ENCODE measurements around the gene PABPN1. TPM values are rescaled to one million over a fixed set of nuclear protein-coding genes. Genes with fewer than 3 reads are reported as not detected.

The PABPN1 gene
- total and polyA plus RNA-seq, 9 of the 15 experiments (the other 6 are each of a cell fraction or from before 2014, with no cell fraction given): 32.6 to 388 (median 178) TPM

DNA sequence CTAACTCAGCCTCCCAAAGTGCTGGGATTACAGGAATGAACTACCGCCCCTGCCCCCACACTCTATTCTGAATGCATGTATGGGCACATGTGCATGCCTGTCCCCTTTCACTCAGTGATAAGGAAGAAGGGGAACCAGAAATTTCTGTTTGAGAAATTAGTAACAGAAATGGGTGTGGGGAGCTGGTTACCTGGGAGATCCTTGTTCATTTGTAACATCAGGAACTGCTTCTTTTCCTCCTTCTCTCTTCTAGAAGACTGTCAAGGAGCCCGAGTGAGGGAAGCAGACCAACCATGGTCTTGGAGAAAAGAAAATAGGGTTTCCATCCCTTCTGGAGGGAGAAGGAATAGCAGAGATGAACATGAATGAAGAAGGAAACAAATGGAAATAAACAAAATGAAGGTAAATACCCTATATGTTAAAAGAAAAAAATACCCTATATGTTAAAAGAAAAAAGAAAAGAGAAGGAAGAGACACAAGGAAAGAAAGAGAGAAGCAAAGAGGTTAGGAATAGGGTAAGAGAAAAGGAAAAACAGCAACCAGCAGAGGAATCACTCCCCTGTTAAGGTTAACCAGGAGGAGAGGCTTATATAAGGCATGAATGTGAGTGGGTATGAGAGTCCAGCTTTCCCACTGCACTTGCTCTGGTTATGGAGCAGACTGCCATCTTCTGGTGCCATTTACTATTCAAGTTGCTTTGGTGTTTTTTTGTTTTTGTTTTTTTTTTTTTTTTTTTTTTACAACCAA lies 21.9 kb upstream of the PABPN1 start (continued):
- TF ChIP-seq NBN (IDR thresholded peaks at IDR 0.05; ENCODE audit: low read depth) (no peak), ZNF384 (IDR thresholded peaks at IDR 0.05; ENCODE audit: low read depth, low read length) (peak; percentile 91), ATF1 (CRISPR knock-in tag; IDR thresholded peaks at IDR 0.05) (no peak), ATF1 (tag; IDR thresholded peaks at IDR 0.05) (no peak), ZNF668 (CRISPR knock-in tag; IDR thresholded peaks at IDR 0.05) (no peak), FOXK2 (conservative IDR thresholded peaks at IDR 0.05 in 1 of 2, IDR thresholded peaks at IDR 0.05 in 1 of 2; ENCODE audit: low read depth in 2 of 2) (peak in 1 of 2 experiments; percentile 46; a peak in 1 of 4 replicates), RAD21 (CRISPR knock-in tag; conservative IDR thresholded peaks at IDR 0.05 in 1 of 2, IDR thresholded peaks at IDR 0.05 in 1 of 2) (peak; percentile 25 to 51; a peak in 3 of 4 replicates), BRD9 (IDR thresholded peaks at IDR 0.05; ENCODE audit: low read depth, partially characterized antibody) (peak; percentile 58), MLLT1 (IDR thresholded peaks at IDR 0.05) (0 out of 4 replicates have a peak, but pooled peaks have one; percentile 10 to 16), GATAD2A (IDR thresholded peaks at IDR 0.05) (no peak), HDAC1 (IDR thresholded peaks at IDR 0.05) (0 out of 4 replicates have a peak, but pooled peaks of 1 of the 2 experiments have one; percentile 14), CTCF (IDR thresholded peaks at IDR 0.05 in 2 of 3, conservative IDR thresholded peaks at IDR 0.05 in 1 of 3; ENCODE audit: insufficient read depth in 2 of 3, low read depth in 1 of 3, low read length in 3 of 3) (peak; percentile 31 to 68 (median 50); a peak in 5 of 6 replicates)
- TF ChIP-seq, protein P1, sequence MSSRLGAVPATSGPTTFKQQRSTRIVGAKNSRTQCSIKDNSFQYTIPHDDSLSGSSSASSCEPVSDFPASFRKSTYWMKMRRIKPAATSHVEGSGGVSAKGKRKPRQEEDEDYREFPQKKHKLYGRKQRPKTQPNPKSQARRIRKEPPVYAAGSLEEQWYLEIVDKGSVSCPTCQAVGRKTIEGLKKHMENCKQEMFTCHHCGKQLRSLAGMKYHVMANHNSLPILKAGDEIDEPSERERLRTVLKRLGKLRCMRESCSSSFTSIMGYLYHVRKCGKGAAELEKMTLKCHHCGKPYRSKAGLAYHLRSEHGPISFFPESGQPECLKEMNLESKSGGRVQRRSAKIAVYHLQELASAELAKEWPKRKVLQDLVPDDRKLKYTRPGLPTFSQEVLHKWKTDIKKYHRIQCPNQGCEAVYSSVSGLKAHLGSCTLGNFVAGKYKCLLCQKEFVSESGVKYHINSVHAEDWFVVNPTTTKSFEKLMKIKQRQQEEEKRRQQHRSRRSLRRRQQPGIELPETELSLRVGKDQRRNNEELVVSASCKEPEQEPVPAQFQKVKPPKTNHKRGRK (tag; IDR thresholded peaks at IDR 0.05): peak; percentile 94

All from K562 (cell line).